Superior temporal gyrus (tissue), 1 donor: ENCODE results near the gene CROCC.
A peak's percentile ranks its signal among the peaks of the same experiment; 100 is the strongest.
"Not testable (repeated sequence)": the region's sequence is repeated elsewhere in the genome, so short reads cannot be mapped to it uniquely, and the experiment has no call there.

Experiments used
- DNase-seq: peaks from one replicate; pipeline ENCODE4 v3.0.0-alpha.2; 2016; ENCODE audit errors: extremely low spot score

CROCC gene

DNA sequence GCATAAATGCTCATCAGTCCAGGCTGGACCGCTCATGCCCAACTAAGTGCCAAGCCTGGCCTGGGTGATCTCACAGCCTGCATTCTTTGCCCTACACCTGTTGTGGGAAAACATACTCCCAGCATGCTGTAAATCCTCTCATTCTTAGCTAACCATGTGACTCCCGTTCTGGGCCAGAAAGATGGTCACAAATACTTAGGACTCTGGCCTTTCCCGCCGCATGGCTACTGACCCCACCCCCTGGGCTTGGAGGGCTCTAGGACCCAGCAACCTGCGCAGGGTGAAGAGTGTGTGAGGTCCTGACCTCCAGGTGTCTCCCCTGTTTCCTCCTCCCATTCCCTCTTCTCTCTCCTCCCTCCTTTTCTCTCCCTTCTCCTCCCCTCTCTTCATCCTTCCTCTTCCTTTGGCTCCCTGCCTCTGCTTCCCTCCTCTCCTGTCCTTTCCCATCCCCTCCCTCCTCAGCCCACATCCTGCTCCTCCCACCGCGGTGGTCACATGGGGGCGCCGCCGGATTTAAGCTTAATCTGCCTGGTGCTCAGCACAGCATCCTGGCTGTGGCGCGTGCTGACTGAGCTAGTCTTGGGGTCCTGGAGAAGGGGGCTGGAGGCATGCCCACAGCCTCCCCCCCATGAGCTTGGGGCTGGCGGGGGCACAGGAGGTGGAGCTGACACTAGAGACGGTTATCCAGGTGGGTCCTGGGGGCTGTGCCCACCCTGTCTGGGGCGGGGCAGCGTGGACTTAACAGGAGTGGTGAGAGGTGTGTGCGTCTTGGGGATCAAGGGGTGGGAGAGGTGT lies at the start of gene CROCC:
TSS of gene CROCC (plus strand) at position 541 of the 795 bp plus-strand sequence. CDS start at position 629, 88 bp downstream.
- DNase-seq: no peak

DNA sequence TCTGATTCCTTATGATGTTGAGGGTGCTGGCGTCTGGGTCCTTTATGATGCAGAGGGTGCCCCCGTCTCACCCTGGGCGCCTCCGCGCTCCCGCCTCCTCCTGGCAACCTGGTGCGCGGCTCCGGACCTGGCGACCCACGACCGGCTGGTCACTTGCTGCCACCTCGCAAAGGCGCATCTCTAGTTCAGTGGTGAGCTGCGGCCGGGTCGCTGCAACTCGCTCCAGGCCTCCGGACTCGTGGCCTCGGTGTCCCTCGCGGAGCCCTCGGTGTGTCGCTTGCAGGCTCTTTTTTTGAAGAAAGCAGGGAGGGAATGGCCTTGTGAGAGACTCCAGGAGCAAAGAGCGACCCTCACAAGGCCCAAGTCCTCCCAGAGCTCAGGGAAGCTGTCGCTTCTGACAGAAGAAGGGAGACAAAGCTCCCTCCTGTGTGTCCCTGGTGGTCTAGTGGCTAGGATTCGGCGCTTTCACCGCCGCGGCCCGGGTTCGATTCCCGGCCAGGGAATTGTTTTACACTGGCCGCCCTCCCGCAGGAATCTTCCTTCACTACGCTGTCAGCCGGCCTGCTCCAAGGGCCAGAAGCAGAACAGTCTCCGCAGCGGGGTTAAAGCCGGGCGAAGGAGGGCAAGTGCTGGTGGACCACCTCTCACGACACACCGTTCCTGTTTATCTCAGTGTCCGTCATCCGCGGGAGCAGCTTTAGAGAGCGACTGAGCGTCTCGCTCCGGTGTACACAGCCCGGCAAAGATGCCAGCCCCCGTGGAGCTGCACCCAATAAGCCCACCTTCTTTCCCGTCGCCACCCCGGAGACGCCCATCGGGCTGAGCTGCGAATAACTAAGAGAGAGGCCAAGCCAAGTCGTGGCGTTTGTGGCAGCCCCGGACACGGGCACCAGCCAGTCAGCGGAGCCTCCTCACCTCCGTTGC lies 49.3 kb upstream of the CROCC start:
- peak; percentile 64 for DNase-seq

DNA sequence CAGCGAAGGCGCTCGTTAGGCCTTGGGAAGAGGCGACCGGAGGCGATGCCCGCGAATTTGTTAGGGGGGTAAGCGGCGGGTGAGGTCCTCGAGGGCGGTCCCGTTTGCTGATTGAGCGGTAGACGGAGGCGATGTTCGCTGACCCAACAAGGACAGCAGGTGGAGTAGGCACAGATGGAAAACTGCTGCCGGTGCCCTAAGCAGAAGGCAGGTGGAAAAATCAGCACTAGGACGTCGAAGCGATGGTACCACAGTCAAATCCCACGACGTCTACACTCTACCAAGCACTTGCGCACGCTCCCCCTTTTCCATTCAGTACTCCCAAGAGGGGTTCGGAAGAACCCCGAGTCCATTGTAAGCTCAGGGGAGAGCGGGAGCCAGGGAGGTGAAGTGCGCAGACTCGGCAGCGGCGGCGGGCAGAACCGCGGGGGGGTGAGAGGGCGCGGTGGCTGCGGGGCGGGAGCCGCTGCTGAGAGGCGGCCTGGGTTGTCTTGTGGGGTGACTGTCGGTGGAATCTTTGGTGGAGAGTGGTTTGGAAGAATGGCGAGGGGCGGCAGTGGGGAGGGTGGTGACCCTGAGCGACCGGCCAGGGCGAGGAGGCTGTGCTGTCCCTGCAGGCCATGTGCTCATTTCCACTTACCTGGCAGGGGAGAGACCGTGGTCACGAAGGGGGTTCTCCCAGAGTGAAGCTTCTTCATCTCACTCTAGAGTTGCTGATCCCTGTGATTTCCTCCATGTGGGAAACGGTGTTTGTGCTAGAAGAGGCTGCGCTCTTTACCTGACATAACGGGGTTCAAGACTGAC lies 48.5 kb upstream of the CROCC start:
- peak; percentile 38 for DNase-seq

- peak; percentile 2 for DNase-seq
These were observed 46.6 kb upstream of the CROCC start for GRCh38 chr1:16874968-16875765.

DNA sequence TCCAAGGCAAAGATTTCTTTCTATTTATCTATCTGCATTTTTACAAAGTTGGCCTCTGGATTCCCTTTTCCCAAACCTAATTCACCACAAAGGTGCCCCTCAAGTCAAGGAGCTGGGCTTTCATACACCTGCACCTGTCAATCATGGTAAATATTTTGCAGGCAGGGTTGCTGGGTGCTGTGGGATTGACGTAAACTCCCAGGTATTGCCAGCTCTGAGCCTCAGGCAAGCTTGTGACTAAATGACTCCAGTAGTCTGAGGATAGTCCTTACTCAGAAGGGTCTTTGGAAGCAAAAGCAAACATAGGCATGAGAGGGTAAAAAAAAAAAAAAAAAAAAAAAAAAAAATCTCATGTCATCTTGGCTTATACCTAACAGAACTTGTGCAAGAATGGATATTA lies 40.0 kb upstream of the CROCC start:
- DNase-seq: not testable (repeated sequence)

DNA sequence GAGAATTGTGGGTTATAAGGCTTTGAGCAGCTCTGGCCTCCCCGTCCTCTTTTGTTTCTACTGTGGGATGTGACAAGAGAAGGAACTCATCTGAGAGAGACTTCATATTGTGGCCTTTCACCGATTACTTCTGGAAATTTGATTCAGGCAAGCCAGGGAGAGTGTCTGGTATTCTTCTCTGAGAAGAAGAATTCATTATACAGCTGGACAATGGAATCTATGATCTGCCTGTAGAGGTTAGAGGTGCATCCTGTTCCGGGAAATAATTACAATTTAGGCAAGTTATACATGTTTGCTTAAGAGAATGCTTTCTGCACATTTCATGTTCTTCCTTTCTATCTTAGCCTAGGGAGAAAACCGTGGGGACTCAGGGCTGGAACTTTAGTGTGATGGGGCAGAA lies 38.7 kb upstream of the CROCC start:
- no peak for DNase-seq

DNA sequence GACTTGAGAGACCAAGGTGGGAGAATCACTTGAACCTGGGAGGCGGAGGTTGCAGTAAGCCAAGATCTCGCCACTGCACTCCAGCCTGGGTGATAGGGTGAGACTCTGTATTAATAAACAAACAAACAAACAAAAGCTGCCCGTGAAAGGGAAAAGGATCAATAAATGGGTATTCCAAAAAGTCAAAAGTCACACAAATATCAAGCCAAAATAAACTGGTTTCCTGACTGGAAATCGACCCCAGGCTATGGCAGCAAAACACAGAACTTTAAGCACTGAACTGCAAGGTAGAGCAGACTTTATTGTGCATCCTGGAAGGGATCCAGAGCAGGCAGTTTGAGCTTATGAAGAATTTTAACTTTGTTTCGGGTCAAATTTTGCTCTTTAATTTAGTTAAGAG lies 37.2 kb upstream of the CROCC start:
- not testable (repeated sequence) for DNase-seq

DNA sequence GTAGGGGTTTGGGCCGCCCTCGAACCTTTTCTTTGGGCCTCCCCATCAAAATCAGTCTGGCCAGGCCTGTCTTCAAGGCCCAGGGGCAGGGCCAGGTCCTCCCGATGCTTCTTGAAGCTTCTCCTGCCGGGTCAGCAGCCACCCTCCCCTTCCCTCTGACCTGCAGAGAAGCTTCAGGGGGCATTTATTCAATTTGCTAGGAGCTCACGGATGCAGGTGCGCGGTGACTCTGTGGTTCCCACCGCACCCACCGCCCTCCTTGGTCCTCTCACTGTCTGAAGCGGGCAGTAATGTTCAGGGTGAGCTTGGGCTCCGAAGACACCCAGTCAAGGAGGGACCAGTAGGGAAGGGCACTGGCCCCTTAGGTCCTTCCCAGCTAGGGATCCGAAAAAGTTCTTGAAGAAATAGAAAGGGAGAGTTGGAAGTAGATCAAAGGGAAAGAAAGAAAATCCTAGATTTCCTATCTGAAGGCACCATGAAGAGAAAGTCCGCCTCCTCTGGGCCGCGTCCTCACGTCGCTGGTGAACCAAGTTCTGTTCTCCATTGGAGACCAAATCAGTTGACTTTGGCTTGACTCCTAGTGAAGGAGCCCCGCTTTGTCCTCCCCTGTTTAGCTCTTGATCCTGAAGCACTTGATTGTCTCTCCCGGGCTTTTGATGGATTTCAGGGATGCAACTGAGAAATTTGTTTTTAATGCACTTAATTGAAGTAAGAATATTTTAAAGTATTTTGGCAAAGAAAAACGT lies 34.7 kb upstream of the CROCC start:
- DNase-seq: no peak

DNA sequence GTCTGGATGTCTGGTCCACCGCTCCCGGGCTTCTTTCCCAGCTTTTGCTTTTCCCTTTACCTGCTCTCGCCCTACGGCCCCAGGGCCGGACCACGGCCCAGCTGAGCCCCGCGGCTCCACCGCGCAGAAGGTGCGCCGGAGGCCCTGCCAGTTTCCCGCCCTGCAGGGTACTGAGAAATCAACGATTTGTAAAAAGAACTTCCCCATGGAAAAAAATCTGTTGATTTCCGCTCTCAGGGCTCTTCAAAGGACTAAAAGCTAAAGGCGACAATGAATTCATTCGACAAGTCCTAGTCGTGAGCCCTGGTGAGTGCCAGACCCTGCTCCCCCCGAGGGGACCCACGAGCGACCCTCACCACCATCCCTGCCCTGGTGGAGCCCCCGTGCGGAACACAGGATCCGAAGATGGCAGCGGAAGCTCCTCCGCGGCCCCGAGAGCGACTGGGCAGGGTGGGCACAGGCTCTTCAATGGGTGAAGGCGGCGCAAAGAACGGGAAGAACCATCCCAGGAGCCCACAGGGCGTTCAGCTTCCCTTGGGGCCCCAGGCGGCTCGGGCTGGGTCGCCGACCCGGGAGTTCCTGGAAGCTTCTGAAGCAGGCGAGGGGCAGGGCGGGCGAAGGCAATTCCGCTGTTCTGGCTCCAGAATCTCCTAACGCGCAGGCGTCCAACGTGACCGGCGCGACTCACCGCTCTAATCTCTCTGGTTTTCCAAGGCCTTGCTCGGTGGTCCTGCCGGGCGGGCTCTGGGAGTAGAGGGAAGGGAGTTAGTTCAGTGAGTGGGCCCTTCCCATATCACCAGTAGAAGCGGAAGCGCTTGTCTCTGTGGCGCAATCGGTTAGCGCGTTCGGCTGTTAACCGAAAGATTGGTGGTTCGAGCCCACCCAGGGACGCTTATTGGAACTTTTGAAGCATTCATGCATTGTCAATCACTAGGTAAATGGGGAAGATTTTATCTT lies 32.6 kb upstream of the CROCC start:
- peak; percentile 81 for DNase-seq

GRCh38 chr1:16890539-16891021 lies 31.2 kb upstream of the CROCC start:
- DNase-seq: not testable (repeated sequence)

DNA sequence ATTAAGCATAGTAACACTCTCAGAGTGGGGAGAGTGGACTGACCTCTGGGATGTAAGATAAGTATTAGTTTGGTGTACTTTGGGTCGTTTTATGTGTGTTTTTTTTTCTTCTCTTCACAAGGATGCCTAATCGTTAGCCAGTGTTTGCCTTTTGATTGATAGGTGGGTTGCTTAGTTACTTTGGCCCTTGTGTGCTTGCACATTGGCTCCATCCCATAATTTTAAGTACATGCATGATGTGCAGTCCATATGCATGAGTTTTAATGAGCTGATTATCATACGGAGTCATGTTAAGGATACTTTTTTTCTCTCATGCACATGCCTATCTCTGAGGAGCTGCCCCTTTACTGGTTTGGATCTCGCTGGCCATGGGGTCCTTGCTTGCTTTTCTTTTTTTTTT lies 30.7 kb upstream of the CROCC start:
- DNase-seq: not testable (repeated sequence)

- not testable (repeated sequence) for DNase-seq
These were observed 28.7 kb upstream of the CROCC start for GRCh38 chr1:16892978-16893525.

GRCh38 chr1:16893796-16894195 lies 27.9 kb upstream of the CROCC start:
- not testable (repeated sequence) for DNase-seq

- not testable (repeated sequence) for DNase-seq
These were observed 27.4 kb upstream of the CROCC start for GRCh38 chr1:16894338-16894737.

- not testable (repeated sequence) for DNase-seq
These were observed 26.5 kb upstream of the CROCC start for GRCh38 chr1:16895233-16895597.

DNA sequence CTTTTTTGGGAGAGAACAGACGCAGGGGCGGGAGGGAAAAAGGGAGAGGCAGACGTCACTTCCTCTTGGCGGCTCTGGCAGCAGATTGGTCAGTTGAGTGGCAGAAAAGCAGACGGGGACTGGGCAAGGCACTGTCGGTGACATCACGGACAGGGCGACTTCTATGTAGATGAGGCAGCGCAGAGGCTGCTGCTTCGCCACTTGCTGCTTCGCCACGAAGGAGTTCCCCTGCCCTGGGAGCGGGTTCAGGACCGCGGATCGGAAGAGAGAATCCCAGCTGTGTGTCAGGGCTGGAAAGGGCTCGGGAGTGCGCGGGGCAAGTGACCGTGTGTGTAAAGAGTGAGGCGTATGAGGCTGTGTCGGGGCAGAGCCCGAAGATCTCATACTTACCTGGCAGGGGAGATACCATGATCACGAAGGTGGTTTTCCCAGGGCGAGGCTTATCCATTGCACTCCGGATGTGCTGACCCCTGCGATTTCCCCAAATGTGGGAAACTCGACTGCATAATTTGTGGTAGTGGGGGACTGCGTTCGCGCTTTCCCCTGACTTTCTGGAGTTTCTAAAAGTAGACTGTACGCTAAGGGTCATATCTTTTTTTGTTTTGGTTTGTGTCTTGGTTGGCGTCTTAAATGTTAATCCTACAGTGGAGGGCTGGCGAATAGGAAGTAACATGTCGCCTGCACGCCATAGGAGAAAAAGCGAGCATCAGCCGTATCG lies 26.0 kb upstream of the CROCC start, which contains the start of gene RNU1-2:
TSS of gene RNU1-2 (plus strand) at position 383 of the 718 bp plus-strand sequence.
- DNase-seq: peak; percentile 90

DNA sequence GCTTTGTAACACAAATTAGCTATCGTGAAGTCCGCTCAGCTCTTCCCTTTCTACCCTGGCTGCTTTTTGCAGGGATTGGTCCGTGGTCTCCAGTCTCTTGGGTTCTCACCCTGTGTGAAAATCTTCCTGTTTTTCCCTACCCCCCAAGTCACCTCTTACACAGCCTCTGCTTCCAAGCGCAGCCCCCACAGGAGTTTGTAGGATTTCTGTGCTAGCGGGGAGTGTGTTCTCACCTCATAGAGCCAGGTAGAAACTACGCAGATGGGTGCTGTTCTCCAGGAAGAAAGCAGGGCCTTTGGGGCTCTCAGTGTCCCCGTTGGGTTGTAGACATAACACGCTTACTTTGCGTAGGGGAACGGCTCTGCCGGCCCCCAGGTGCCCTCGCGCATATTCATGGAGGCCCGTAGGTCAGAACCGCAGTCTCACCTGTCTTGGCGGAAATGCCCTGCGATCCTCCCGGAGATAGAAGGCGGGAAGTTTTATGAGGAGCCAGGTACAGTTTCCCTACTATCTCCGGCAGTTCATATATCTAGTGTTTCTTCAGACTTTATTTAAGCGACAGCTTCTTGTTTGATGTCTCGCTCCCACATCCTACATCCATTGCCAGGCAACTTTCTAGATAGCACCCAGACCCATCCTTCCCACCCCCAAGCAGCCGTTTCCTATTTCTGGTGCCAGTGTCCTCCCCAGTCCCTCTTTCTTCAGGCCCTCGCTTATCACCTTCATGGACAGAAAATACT lies 25.2 kb upstream of the CROCC start:
- DNase-seq: peak; percentile 43
